GM12892 (cell line): ENCODE results near the gene SMOC1.

Source experiments
- POLR2AphosphoS5 ChIP-seq: IDR thresholded peaks from 2 replicates; pipeline ENCODE4 v1.6.1; 2011; ENCODE audit warnings: low read depth, low read length, control low read depth
- TAF1 ChIP-seq: IDR thresholded peaks from 2 replicates; pipeline ENCODE4 v1.6.1; 2011; ENCODE audit warnings: low read depth, mild to moderate bottlenecking, control low read depth, low read length, borderline replicate concordance

GRCh38 chr14:69850736-69851112, 28.5 kb upstream of the SMOC1 start:
- TF ChIP-seq TAF1 (no peak), POLR2AphosphoS5 (no peak)
